Endothelial cell of umbilical vein (primary cell): Measurements from ENCODE around the gene CKS2.

Source experiments
- POLR2A ChIP-seq: IDR thresholded peaks from 2 replicates; pipeline ENCODE4 v1.6.1; 2012; ENCODE audit warnings: low read depth, mild to moderate bottlenecking, control low read depth, low read length
- TF ChIP-seq, protein P1 (sequence below), 2 donors: IDR thresholded peaks; 1 replicate in 1 of 2; 2 replicates in 1 of 2; pipeline ENCODE4 v1.5.1; 2011; ENCODE audit warnings: low read length in 2 of 2, mild to moderate bottlenecking in 2 of 2, moderate library complexity in 2 of 2, control low read depth in 1 of 2, inconsistent platforms in 1 of 2, low read depth in 1 of 2; ENCODE audit not compliant: insufficient read depth in 1 of 2; ENCODE audit errors: extremely low read depth in 1 of 2

DNA sequence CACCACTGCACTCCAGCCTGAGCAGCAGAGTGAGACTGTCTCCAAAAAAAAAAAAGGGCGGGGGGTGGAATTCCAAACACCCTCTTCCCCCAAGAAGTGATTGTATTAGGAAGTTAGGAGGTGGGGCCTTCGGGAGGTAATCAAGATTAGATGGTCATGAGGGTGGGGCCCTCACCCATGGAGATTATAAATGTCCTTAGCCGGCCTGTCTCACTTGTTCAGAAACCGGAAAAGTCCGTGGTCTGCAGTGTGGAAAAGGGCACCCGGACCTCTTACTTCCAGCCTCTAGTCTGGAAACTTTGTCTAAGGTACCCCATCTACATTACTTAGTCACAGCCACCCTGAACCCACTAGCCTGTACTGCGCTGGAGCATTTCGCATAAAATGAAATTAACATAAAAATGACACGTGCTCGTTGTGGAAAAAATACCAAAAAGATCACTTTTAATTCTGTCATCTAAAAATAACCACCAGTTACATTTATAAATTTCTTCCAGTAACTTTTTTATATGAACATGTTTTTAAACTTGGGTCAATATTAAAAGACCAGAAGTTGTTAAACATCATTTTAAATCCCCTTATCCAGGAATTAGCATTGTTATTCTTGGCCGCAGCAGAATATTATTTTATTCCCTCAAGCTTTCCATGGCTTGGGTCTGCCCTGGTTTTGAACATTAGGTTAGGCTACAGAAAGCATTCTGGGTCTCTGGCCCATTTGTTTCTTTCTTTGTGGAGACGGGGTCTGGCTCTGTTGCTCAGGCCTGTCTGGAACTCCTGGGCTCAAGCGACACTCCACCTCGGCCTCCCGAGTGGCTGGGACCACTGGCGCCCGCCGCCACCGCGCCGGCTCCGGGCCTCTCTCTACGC is 1.2 kb upstream of the CKS2 start:
- peak; percentile 49 for TF ChIP-seq POLR2A
- TF ChIP-seq, protein P1, sequence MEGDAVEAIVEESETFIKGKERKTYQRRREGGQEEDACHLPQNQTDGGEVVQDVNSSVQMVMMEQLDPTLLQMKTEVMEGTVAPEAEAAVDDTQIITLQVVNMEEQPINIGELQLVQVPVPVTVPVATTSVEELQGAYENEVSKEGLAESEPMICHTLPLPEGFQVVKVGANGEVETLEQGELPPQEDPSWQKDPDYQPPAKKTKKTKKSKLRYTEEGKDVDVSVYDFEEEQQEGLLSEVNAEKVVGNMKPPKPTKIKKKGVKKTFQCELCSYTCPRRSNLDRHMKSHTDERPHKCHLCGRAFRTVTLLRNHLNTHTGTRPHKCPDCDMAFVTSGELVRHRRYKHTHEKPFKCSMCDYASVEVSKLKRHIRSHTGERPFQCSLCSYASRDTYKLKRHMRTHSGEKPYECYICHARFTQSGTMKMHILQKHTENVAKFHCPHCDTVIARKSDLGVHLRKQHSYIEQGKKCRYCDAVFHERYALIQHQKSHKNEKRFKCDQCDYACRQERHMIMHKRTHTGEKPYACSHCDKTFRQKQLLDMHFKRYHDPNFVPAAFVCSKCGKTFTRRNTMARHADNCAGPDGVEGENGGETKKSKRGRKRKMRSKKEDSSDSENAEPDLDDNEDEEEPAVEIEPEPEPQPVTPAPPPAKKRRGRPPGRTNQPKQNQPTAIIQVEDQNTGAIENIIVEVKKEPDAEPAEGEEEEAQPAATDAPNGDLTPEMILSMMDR (IDR thresholded peaks at IDR 0.05; ENCODE audit: extremely low read depth in 1 of 2, insufficient read depth in 1 of 2, low read depth in 1 of 2, low read length in 2 of 2): no peak
